ENCODE data around the gene INSL3.

- TF ChIP-seq CTCF (IDR thresholded peaks at IDR 0.05) (no peak), POLR2A (IDR thresholded peaks at IDR 0.05) (no peak)
These were observed at the start of gene INSL3 for GRCh38 chr19:17821190-17821589.
